Omental fat pad (tissue), 4 donors: Measurements from ENCODE around the gene SLC5A1. TPM values are rescaled to one million over a fixed set of nuclear protein-coding genes. Genes with fewer than 3 reads are reported as not detected.

Experiments used
- ATAC-seq: fragments of 150-250 bp; one replicate; pipeline ENCODE4 v1.9.1; 2016; ENCODE audit warnings: mild to moderate bottlenecking, moderate library complexity; ENCODE audit not compliant: low FRiP score
- DNase-seq: peaks from one replicate; pipeline ENCODE4 v3.0.0-alpha.2; 2019; ENCODE audit warnings: low spot score
- CTCF ChIP-seq, 3 donors: fragments of 450-650 bp; IDR thresholded peaks; one replicate each; pipeline ENCODE4 v1.5.1; 2016 to 2017; ENCODE audit warnings: antibody characterized with exemption in 3 of 3, mild to moderate bottlenecking in 3 of 3, moderate library complexity in 2 of 3
- total RNA-seq, 4 donors: library from RNA; depleted of rRNA; stranded (reverse); fragments of >200 nt; gene quantifications; one replicate each; pipeline ENCODE4 v1.1.0, GENCODE V29; 2016

SLC5A1 gene
- total RNA-seq, 4 donors from 2014 or later: not detected

GRCh38 chr22:32083000-32083399, 39.9 kb downstream of the SLC5A1 start:
- no peak for DNase-seq
- ATAC-seq: no peak
- no peak for TF ChIP-seq CTCF (IDR thresholded peaks at IDR 0.05)

GRCh38 chr22:32083814-32084213, 40.8 kb downstream of the SLC5A1 start:
- TF ChIP-seq CTCF (IDR thresholded peaks at IDR 0.05): no peak
- no peak for ATAC-seq

GRCh38 chr22:32088084-32088483, 45.0 kb downstream of the SLC5A1 start:
- no peak for TF ChIP-seq CTCF (IDR thresholded peaks at IDR 0.05)
- ATAC-seq (no peak), DNase-seq (no peak)

More at GRCh38 chr22:32083814-32084213, 40.8 kb downstream of the SLC5A1 start:
- DNase-seq: no peak

GRCh38 chr22:32097018-32097417, 54.0 kb downstream of the SLC5A1 start:
- no peak for ATAC-seq
- no peak for TF ChIP-seq CTCF (IDR thresholded peaks at IDR 0.05)
- no peak for DNase-seq

GRCh38 chr22:32097881-32098499, 54.9 kb downstream of the SLC5A1 start:
- ATAC-seq: no peak
- TF ChIP-seq CTCF (IDR thresholded peaks at IDR 0.05): no peak
- DNase-seq: no peak

GRCh38 chr22:32100711-32101110, 57.6 kb downstream of the SLC5A1 start:
- ATAC-seq: no peak
- no peak for DNase-seq
- no peak for TF ChIP-seq CTCF (IDR thresholded peaks at IDR 0.05)

GRCh38 chr22:32103658-32104315, 60.7 kb downstream of the SLC5A1 start:
- DNase-seq: no peak

More at GRCh38 chr22:32103658-32104315, 60.7 kb downstream of the SLC5A1 start:
- ATAC-seq: no peak
- no peak for TF ChIP-seq CTCF (IDR thresholded peaks at IDR 0.05)
